Right renal cortex interstitium (tissue), 3 donors: Measurements from ENCODE around the gene PRDX1. TPM values are rescaled to one million over a fixed set of nuclear protein-coding genes. Genes with fewer than 3 reads are reported as not detected.

Source experiments
- DNase-seq, 3 donors: peaks; one replicate each; pipeline ENCODE4 v3.0.0-alpha.2; 2013; ENCODE audit warnings: low read depth in 3 of 3, low spot score in 2 of 3
- polyA plus RNA-seq, 3 donors: library from polyadenylated mRNA; unstranded; fragments of 120-200 nt; gene quantifications; one replicate each; pipeline ENCODE4 v1.2.1, GENCODE V29; 2013; ENCODE audit not compliant: insufficient read length in 3 of 3

PRDX1 gene
- 100 to 1,000 TPM; 355 to 403 (median 387) TPM for polyA plus RNA-seq

GRCh38 chr1:45521413-45522323, at the start of gene PRDX1:
Gene PRDX1, minus strand, starts transcription at chr1:45521884. Its CDS starts 2,841 bp downstream, at chr1:45519043.
- DNase-seq, result peak; percentile 87 to 95 (median 95)

GRCh38 chr1:45570631-45571030, 48.9 kb upstream of the PRDX1 start:
- no peak for DNase-seq

GRCh38 chr1:45569962-45570581, 48.4 kb upstream of the PRDX1 start:
- DNase-seq, result peak; percentile 41 to 52 (median 48)

GRCh38 chr1:45569571-45569961, 47.9 kb upstream of the PRDX1 start:
- no peak for DNase-seq

GRCh38 chr1:45568421-45568820, 46.7 kb upstream of the PRDX1 start:
- no peak for DNase-seq

- DNase-seq, result no peak
These were observed 46.2 kb upstream of the PRDX1 start for GRCh38 chr1:45567911-45568310.

GRCh38 chr1:45566722-45567121, 45.0 kb upstream of the PRDX1 start:
- no peak for DNase-seq

GRCh38 chr1:45563843-45564242, 42.2 kb upstream of the PRDX1 start:
- DNase-seq, result no peak

- no peak for DNase-seq
These were observed 35.8 kb upstream of the PRDX1 start for GRCh38 chr1:45557422-45557944.

- no peak for DNase-seq
These were observed 32.5 kb upstream of the PRDX1 start for GRCh38 chr1:45554198-45554597.

- no peak for DNase-seq
These were observed 30.6 kb upstream of the PRDX1 start for GRCh38 chr1:45552331-45552730.

GRCh38 chr1:45551684-45552083, 30.0 kb upstream of the PRDX1 start:
- no peak for DNase-seq

- peak; percentile 81 to 88 (median 82) for DNase-seq
These were observed 29.0 kb upstream of the PRDX1 start, which contains the start of gene AKR1A1 for GRCh38 chr1:45550401-45551351. Gene AKR1A1, plus strand, starts transcription at chr1:45550826. Its CDS starts 10,969 bp downstream, at chr1:45561795.

GRCh38 chr1:45545553-45546310, 24.0 kb upstream of the PRDX1 start:
- no peak for DNase-seq

- no peak for DNase-seq
These were observed 23.4 kb upstream of the PRDX1 start for GRCh38 chr1:45545019-45545493.

- no peak for DNase-seq
These were observed 22.8 kb upstream of the PRDX1 start for GRCh38 chr1:45544530-45544929.

- no peak for DNase-seq
These were observed 22.1 kb upstream of the PRDX1 start for GRCh38 chr1:45543581-45544417.

GRCh38 chr1:45542591-45542990, 20.9 kb upstream of the PRDX1 start:
- no peak for DNase-seq

- no peak for DNase-seq
These were observed 19.5 kb upstream of the PRDX1 start for GRCh38 chr1:45541193-45541592.
